ENCODE measurements around the gene CCNL2.
"Not testable (repeated sequence)": the region's sequence is repeated elsewhere in the genome, so short reads cannot be mapped to it uniquely, and the experiment has no call there.

Gene CCNL2

GRCh38 chr1:1373815-1374588, 25.1 kb downstream of the CCNL2 start:
- CTCF ChIA-PET = interaction anchor here (0.6 to 2.1 kb wide), 4 partner anchors 22 to 164 kb away, joined by 3 to 10 read pairs (median 4); no protein-coding TSS in a partner anchor
- peak overlapping the region; percentile 90 for H3K27ac ChIP-seq
- POLR2A ChIA-PET (ENCODE audit: low non-redundant PET) = interaction anchor here (0.6 kb wide), 1 partner anchor 165 kb away, joined by 3 read pairs; no protein-coding TSS in a partner anchor
- TF ChIP-seq CTCF (conservative IDR thresholded peaks at IDR 0.05; ENCODE audit: low read depth) = no peak
- DNase-seq (ENCODE audit: low spot score) = no peak

DNA sequence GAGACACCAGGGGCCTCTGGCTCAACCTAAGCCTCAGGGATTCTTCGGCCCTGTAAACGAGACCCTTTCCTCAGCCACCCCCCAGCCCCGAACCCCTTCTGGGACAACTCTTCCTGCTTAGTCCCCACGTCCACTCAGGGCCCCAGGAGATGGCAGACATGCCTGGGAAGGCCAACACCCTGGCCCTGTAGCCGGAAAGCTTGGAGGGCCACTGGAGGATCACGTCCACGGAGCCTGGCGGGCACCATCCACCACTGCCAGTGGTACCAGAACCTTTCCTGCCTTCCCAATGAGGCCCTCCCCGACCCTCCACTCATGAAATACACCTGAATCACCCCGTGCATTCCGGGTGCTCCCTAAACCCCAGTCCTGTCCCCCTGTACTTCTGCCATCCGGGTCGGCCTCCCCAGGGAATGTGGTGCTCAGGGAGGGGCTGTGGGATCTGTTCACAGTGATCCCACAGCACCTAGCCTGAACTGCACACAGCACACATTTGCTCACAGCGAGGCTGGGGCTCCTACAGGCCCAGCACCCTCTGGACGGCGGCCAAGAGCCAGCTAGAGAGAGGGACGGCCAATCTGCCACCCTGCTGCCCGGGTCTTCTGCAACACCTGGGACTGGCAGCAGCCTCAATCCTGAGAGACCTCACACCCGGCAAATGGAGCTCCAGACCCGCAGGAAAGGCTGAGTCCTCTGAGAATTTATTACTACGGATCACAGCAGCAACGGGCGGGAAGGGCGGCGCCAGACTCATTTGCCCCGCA, 25.9 kb downstream of the CCNL2 start:
- H3K27ac ChIP-seq = peak overlapping the region; percentile 90

DNA sequence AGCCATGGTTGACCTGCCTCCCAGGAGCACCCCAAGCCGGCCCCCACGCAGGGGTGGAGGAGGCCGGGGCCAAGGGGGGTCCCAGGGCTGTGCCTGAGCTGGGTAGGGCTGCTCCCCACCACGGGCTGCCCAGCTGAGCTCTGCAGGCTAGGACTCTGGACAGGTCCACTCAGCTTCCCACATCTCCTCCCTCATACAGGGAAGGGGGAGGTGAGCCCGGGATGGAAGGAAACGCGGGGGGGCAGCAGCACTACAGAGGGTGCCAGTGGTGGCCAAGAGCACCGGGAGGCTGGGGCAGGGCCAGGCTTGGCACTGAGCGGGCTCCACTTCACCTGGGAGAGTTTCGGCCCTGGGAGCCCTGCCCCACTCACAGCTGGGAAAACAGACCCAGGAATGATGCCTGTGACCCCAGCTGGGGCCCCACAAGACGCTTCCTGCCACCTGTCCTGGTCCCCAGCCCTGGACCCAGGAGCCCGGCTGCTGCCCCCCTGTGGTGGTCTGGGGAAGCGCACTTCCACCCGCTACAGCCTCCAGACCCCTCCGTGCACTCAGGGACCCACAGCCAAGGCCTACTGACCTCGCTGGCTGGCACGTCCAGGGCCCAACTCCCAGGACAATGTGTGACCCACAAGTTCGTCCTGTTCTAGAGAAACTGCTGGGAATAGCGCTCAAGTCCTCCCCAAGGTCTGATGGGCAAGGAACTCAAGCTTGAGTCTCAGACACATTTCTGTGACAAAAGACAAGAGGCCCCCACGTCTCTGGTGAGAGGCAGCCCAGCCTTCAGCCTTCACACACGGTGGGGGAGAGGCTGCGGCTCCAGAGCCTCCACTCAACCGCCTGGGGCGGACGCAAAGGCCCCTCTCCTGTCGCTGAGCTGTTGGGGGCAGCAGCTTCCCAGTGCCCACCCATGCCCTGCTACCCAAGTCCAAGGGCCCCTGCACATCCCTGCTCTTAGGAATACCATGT, 27.1 kb downstream of the CCNL2 start:
- no peak for DNase-seq (ENCODE audit: low spot score)
- TF ChIP-seq CTCF (conservative IDR thresholded peaks at IDR 0.05; ENCODE audit: low read depth) = peak; percentile 94
- CTCF ChIA-PET = interaction anchor here (0.5 to 2.1 kb wide), 15 partner anchors 9 to 388 kb away, joined by 3 to 10 read pairs (median 3); no protein-coding TSS in a partner anchor
- POLR2A ChIA-PET (ENCODE audit: low non-redundant PET) = interaction anchor here (0.6 kb wide), 1 partner anchor 10 kb away, joined by 3 read pairs; no protein-coding TSS in a partner anchor
- H3K27ac ChIP-seq = peak overlapping the region; percentile 90

More for the DNA sequence above, 25.9 kb downstream of the CCNL2 start:
- ChIA-PET POLR2A (ENCODE audit: low non-redundant PET) (interaction anchor here (0.6 kb wide), 1 partner anchor 9 kb away, joined by 3 read pairs; no protein-coding TSS in a partner anchor), CTCF (interaction anchor here (0.8 to 2.1 kb wide), 4 partner anchors 22 to 73 kb away, joined by 3 to 10 read pairs (median 3); no protein-coding TSS in a partner anchor)
- DNase-seq (ENCODE audit: low spot score) = no peak
- TF ChIP-seq CTCF (conservative IDR thresholded peaks at IDR 0.05; ENCODE audit: low read depth) = no peak

DNA sequence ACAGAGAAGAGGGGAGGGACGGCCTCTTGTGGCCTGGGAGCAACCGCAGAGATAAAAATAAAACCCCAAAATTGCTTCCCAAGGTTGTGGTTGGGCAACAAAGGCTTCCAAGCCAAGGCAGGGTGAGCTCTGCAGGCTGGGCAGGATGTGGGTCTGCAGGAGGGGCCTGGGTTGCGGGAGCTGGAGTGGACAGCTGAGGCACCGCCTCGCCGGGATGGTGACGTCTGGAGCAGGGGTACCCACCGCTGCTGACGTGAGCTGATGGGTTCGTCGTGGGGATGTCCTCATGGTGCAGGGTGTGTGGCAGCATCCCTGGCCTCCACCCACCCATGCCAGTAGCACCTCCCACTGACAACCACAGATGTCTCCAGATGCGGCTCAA, 27.8 kb downstream of the CCNL2 start:
- POLR2A ChIA-PET (ENCODE audit: low non-redundant PET) = no interaction called here
- no peak for TF ChIP-seq CTCF (conservative IDR thresholded peaks at IDR 0.05; ENCODE audit: low read depth)
- H3K27ac ChIP-seq = peak overlapping the region; percentile 90
- CTCF ChIA-PET = interaction anchor here (0.5 to 1.0 kb wide), 5 partner anchors 9 to 171 kb away, joined by 3 to 4 read pairs (median 3); no protein-coding TSS in a partner anchor
- no peak for DNase-seq (ENCODE audit: low spot score)

GRCh38 chr1:1370771-1371300, 28.3 kb downstream of the CCNL2 start:
- ChIA-PET POLR2A (ENCODE audit: low non-redundant PET) (no interaction called here), CTCF (no interaction called here)
- peak overlapping the region; percentile 90 for H3K27ac ChIP-seq
- TF ChIP-seq CTCF (conservative IDR thresholded peaks at IDR 0.05; ENCODE audit: low read depth) = no peak
- no peak for DNase-seq (ENCODE audit: low spot score)

- H3K27ac ChIP-seq = peak overlapping the region; percentile 13; the same call in 1 of the 2 replicates
- POLR2A ChIA-PET (ENCODE audit: low non-redundant PET) = interaction anchor here (0.7 kb wide), 1 partner anchor 19 kb away, joined by 7 read pairs; no protein-coding TSS in a partner anchor
- CTCF ChIA-PET = interaction anchor here (1.1 kb wide), 1 partner anchor 136 kb away, joined by 3 read pairs; no protein-coding TSS in a partner anchor
- DNase-seq (ENCODE audit: low spot score) = not testable (repeated sequence)
Measured at GRCh38 chr1:1370094-1370493, 29.0 kb downstream of the CCNL2 start.
